GM19240 (cell line): Measurements from ENCODE around the gene HSPA9.
"Not testable (repeated sequence)": the region's sequence is repeated elsewhere in the genome, so short reads cannot be mapped to it uniquely, and the experiment has no call there.

Source experiments
- DNase-seq: peaks from one replicate; pipeline ENCODE4 v3.0.0; 2011; ENCODE audit warnings: low spot score; ENCODE audit not compliant: insufficient read length

The HSPA9 gene

GRCh38 chr5:138536215-138536614, 39.0 kb downstream of the HSPA9 start:
- no peak for DNase-seq

GRCh38 chr5:138533973-138534941, 40.9 kb downstream of the HSPA9 start:
- no peak for DNase-seq

DNA sequence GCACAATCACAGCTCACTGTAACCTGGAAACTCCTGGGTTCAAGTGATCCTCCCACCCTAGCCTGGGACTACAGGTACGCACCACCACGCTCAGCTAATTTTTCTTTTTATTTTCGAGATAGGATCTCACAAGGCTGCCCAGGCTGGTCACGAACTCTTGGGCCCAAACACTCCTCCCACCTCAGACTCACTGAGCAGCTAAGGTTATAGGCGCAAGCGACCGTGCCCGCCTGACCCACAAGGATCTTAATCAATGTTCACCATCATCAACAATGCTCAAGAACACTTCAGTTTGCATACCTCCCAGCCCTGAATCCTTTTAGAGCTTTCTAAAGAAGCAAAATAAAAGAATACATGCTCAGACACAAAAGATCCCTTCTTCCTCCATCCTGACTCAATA, 45.4 kb downstream of the HSPA9 start:
- no peak for DNase-seq

DNA sequence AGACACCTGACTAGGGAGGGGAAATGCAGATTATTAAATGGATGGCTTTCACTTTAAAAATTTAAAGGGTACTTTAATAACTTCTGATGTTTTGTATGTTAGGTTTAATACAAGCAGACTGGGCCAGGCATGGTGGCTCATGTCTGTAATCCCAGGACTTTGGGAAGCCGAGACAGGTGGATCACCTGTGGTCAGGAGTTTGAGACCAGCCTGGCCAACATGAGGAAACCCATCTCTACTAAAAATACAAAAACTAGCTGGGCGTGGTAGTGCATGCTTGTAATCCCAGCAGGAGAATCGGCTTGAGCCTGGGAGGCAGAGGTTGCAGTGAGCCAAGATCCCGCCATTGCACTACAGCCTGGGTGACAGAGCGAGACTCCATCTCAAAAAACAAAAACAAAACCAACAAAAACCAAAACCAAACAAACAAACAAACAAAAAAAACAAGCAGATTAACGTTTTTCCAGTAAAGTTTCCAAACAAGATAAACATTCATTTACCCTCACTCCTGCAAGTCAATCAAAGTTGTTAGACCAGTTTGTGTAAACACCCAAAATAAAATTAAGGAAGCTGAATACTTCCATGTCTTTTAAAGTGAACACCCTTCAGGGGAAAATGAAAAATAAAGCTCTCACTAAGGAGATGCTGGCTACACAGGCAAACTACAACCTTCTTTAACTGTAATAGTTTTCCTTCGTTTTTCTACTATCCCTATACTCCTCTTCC, 46.3 kb downstream of the HSPA9 start:
- no peak for DNase-seq

GRCh38 chr5:138528208-138528607, 47.0 kb downstream of the HSPA9 start:
- DNase-seq = no peak

- DNase-seq = no peak
Measured at GRCh38 chr5:138527170-138527569, 48.0 kb downstream of the HSPA9 start.

DNA sequence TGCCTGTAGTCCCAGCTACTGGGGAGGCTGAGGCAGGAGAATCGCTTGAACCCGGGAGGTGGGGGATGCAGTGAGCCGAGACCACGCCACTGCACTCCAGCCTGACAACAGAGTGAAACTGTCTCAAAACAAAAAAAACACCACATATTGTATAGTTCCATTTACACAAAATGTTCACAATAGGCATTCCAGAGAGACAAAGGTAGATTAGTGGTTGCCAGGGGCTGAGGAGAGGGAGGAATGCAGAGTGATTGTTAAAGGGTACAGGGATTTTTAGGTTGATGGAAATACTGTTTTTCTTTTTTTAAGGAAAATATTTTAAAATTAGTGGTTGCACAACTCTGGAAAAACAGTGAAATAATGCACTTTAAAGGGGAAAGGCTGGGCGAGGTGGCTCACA, 51.8 kb downstream of the HSPA9 start:
- DNase-seq = no peak

DNA sequence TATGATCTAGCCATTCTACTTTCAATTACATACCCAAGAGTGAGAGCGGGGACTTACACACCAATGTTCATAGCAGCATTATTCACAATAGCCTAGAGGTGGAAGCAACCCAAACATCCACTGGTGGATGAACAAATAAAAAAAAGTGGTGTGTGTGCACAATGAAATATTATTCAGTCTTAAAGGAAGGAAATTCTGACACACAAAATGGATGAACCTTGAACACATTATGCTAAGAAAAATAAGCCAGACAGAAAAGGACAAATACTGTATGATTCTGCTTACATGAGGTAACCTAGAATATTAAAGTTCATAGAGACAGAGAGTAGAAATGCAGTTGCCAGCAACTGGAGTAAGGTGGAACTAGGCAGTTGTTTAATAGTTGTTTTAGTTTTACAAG, 54.2 kb downstream of the HSPA9 start:
- DNase-seq = no peak

DNA sequence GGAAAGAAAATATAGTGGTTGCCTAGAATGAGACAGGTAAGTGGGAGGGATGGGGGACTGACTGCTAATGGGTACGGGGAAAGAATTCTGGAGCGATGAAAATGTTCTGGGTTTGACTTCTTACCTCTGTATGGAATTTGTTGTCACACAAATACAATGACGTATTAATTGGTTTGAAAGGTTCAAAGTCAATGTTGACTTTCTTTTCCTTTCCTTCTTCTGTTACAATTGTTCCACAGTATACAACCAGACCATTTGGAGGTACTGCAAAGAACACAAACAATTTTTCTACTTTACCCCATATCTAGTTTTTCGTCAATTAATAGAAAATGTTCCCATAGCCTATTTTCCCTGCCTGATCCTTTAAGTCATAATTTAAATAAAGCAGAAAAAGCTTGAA, 57.8 kb downstream of the HSPA9 start:
- DNase-seq = no peak

GRCh38 chr5:138515556-138516245, 59.5 kb downstream of the HSPA9 start:
- DNase-seq = no peak

- DNase-seq = no peak
Measured at GRCh38 chr5:138514021-138514420, 61.2 kb downstream of the HSPA9 start.

DNA sequence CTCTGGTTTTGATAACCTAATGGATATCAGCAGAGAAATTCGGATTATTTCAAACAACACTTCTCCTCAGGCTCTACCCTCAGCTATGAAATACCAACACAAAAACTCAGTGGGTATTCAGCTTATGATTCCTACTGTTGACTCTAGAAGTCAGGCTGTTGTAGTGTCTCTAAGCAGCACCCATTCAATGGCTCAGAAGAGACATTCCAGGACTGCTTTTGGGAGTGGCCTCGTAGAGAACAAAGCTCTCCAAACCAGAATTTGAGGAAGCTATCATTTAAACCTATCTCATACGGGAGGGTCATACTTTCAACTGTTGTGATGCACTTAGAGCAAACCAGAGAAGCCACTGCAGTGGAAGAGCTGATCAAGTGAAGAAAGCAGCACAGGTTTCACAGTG, 66.2 kb downstream of the HSPA9 start:
- DNase-seq = no peak

- DNase-seq = not testable (repeated sequence)
Measured at GRCh38 chr5:138507485-138507884, 67.7 kb downstream of the HSPA9 start.

DNA sequence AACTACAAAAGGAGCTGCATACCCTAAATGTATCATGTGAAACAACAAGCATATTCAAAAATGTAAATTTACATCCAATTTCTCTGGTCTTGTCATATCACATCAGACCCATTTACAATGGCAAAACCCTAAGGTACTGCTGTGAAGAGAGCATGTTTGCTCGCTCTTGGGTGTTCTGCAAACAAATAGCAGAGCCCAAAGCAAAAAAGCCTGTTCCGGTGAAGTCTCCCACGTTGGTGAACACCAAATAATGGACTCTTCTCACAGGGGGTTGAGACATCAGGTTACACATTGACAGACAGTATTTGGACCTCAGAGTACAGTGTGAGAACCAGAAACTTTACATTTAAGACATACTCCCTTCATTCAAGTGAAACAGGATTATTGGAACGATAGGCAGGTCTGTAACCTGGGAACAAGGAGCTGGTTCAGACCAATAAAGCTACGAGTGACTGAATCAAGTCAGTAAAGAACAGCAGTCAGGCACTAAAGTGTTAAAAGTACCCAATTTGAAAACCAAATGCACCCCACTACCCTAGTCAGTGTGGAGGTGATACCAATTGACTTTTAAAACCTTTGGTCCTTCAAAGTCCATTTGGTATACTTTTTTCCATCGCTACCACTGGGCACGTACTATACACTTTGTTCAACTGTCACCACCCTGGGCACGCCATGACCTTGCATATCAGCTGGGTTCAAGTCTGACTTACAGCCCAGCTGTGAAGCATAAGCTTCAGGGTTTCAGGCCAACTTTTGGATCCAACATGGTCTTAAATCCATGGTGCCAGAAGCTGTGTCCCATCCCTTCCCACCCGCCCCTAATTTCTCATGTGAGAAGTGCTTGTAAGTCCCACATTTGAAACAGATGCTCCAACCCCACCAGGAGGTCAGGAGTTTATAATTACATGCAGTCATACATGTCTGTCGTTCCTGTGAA, 68.6 kb downstream of the HSPA9 start:
- DNase-seq = no peak

DNA sequence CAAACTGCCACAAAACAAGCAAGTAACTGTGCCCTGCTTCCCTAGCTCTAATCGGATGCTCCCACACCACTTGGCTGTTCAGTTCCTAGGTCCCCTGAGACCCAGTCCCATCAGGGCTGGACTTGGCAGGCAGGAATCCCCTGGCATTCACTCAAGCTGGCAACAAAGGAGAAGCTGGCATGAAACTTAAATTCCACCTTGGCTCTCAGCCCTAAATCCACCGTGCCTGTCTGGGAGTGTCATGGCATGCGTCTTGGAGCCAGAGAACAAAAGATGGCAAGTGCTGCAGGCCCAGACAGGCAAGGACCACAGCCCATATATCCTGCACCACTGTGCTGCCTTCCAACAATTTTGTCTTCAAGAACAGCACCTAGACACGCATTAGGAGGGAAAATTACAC, 70.4 kb downstream of the HSPA9 start:
- no peak for DNase-seq
